GM23338 (cell line): ENCODE results near the gene P2RY12. TPM values are rescaled to one million over a fixed set of nuclear protein-coding genes. Genes with fewer than 3 reads are reported as not detected.
"Not testable (repeated sequence)": the region's sequence is repeated elsewhere in the genome, so short reads cannot be mapped to it uniquely, and the experiment has no call there.

Experiments used
- ATAC-seq: fragments of 200-7000 bp; cut with Tn5 transposase; 3 replicates; pipeline ENCODE4 v1.9.1; 2020
- DNase-seq: peaks from one replicate; pipeline ENCODE4 v3.0.0-alpha.2; 2015; ENCODE audit warnings: low spot score
- H2AFZ ChIP-seq: fragments of 200-600 bp; sonication (generic); 2 replicates; pipeline ENCODE4 v1.8.0; 2016; ENCODE audit warnings: antibody characterized with exemption, mild to moderate bottlenecking, moderate library complexity
- H3F3A ChIP-seq: fragments of 200-600 bp; sonication (generic); replicated peaks from 2 replicates; pipeline ENCODE4 v1.8.0; 2017; ENCODE audit warnings: antibody characterized with exemption, mixed run types, low read depth
- H3K27ac ChIP-seq: fragments of 200-600 bp; sonication (generic); 2 replicates; pipeline ENCODE4 v1.6.1; 2016; ENCODE audit warnings: low read depth
- H3K27me3 ChIP-seq: fragments of 200-600 bp; sonication (generic); 2 replicates; pipeline ENCODE4 v1.8.0; 2016; ENCODE audit warnings: mild to moderate bottlenecking, mixed run types, moderate library complexity; ENCODE audit not compliant: insufficient read depth
- H3K36me3 ChIP-seq: fragments of 200-600 bp; sonication (generic); 2 replicates; pipeline ENCODE4 v1.8.0; 2016; ENCODE audit warnings: mild to moderate bottlenecking; ENCODE audit not compliant: insufficient read depth
- H3K4me1 ChIP-seq: fragments of 200-600 bp; sonication (generic); 2 replicates; pipeline ENCODE4 v1.8.0; 2016; ENCODE audit warnings: mild to moderate bottlenecking, moderate library complexity; ENCODE audit not compliant: insufficient read depth
- H3K4me2 ChIP-seq: fragments of 200-600 bp; sonication (generic); 2 replicates; pipeline ENCODE4 v1.7.1; 2017; ENCODE audit warnings: mixed run types
- H3K4me3 ChIP-seq: fragments of 200-600 bp; sonication (generic); 2 replicates; pipeline ENCODE4 v1.6.1; 2016; ENCODE audit warnings: mixed run types
- H3K79me2 ChIP-seq: fragments of 200-600 bp; sonication (generic); replicated peaks from 2 replicates; pipeline ENCODE4 v1.8.0; 2017; ENCODE audit warnings: mild to moderate bottlenecking; ENCODE audit not compliant: insufficient read depth
- H3K9me2 ChIP-seq: fragments of 200-600 bp; sonication (generic); 2 replicates; pipeline ENCODE4 v1.8.0; 2017; ENCODE audit not compliant: insufficient read depth
- H4K20me1 ChIP-seq: fragments of 200-600 bp; sonication (generic); replicated peaks from 2 replicates; pipeline ENCODE4 v1.8.0; 2017; ENCODE audit warnings: mild to moderate bottlenecking; ENCODE audit not compliant: insufficient read depth
- H3K27ac Mint-ChIP-seq: 2 replicates; pipeline ENCODE4 v1.8.0; 2020; ENCODE audit warnings: inconsistent platforms, mild to moderate bottlenecking, moderate library complexity, mixed read lengths
- H3K27me3 Mint-ChIP-seq: 3 replicates; pipeline ENCODE4 v1.8.0; 2022; ENCODE audit warnings: low read depth, mild to moderate bottlenecking, moderate library complexity, mixed read lengths, inconsistent platforms; ENCODE audit not compliant: insufficient read depth, poor library complexity
- H3K36me3 Mint-ChIP-seq: 3 replicates; pipeline ENCODE4 v1.8.0; 2021; ENCODE audit warnings: low read depth, mild to moderate bottlenecking, inconsistent platforms, moderate library complexity, mixed read lengths
- H3K4me1 Mint-ChIP-seq: 3 replicates; pipeline ENCODE4 v1.8.0; 2020; ENCODE audit warnings: mild to moderate bottlenecking, inconsistent platforms, mixed read lengths
- H3K4me3 Mint-ChIP-seq: 3 replicates; pipeline ENCODE4 v1.8.0; 2021; ENCODE audit warnings: moderate library complexity, mild to moderate bottlenecking, inconsistent platforms, mixed read lengths
- H3K9me3 Mint-ChIP-seq: 3 replicates; pipeline ENCODE4 v1.8.0; 2020; ENCODE audit warnings: moderate library complexity, mild to moderate bottlenecking, inconsistent platforms, mixed read lengths
- CTCF ChIP-seq, 2 experiments: fragments of 200-600 bp in 1 of 2; sonication (generic) in 1 of 2; conservative IDR thresholded peaks; 2 replicates each; pipeline versions ENCODE4 v1.5.1 to v1.6.1; 2016 to 2017; ENCODE audit warnings: antibody characterized with exemption in 2 of 2, low read depth in 2 of 2, mild to moderate bottlenecking in 2 of 2, moderate library complexity in 1 of 2
- EZH2 ChIP-seq: fragments of 200-600 bp; sonication (generic); IDR thresholded peaks from one replicate; pipeline ENCODE4 v1.8.0; 2017; ENCODE audit warnings: antibody characterized with exemption, mild to moderate bottlenecking, low read depth; ENCODE audit not compliant: unreplicated experiment
- JUNB ChIP-seq: IDR thresholded peaks from one replicate; pipeline ENCODE4 v1.6.1; 2016; ENCODE audit warnings: antibody characterized with exemption; ENCODE audit not compliant: unreplicated experiment
- NANOG ChIP-seq: IDR thresholded peaks from 2 replicates; pipeline ENCODE4 v1.6.1; 2016; ENCODE audit warnings: antibody characterized with exemption, borderline replicate concordance
- STAT1 ChIP-seq: IDR thresholded peaks from one replicate; pipeline ENCODE4 v1.6.1; 2016; ENCODE audit warnings: antibody characterized with exemption; ENCODE audit not compliant: unreplicated experiment
- ZNF114 ChIP-seq: fragments of 250-450 bp; sonication (Bioruptor Pico); IDR thresholded peaks from 2 replicates; pipeline ENCODE4 v1.5.0; 2020; ENCODE audit warnings: mild to moderate bottlenecking, moderate library complexity
- ZNF462 ChIP-seq: fragments of 250-450 bp; sonication (Bioruptor Pico); IDR thresholded peaks from 2 replicates; pipeline ENCODE4 v1.5.0; 2020; ENCODE audit warnings: mild to moderate bottlenecking, moderate library complexity
- polyA plus RNA-seq: library from polyadenylated mRNA; unstranded; fragments of >200 nt; fragmentation: Nextera tagmentation; extraction: Ambion mirVana; gene quantifications from 2 replicates; pipeline ENCODE4 v1.2.1, GENCODE V29; 2016
- total RNA-seq: library from RNA; depleted of rRNA; stranded (reverse); fragments of >200 nt; shearing (Covaris generic); gene quantifications from 2 replicates; pipeline ENCODE4 v1.2.3, GENCODE V29; 2014

Gene P2RY12
- total and polyA plus RNA-seq, 2 experiments from 2014 or later, result 1.1 TPM; not detected in 1

- TF ChIP-seq NANOG (peak; percentile 91; the same call in 1 of the 2 replicates), JUNB (no peak)
- Mint-ChIP-seq H3K27me3 (peaks cover 2% of the 10 kb centered on the region), H3K9me3 (no peaks in the 10 kb centered on the region), H3K36me3 (peaks cover 21% of the 10 kb centered on the region), H3K4me3 (peak overlapping the region; percentile 54), H3K4me1 (peaks cover 49% of the 10 kb centered on the region), H3K27ac (peak overlapping the region; percentile 93)
- Histone ChIP-seq H3K4me3 (peak overlapping the region; percentile 11), H3K27me3 (no peaks in the 10 kb centered on the region), H3K79me2 (no peaks in the 10 kb centered on the region), H2AFZ (no peak overlapping the region), H3K27ac (peak overlapping the region; percentile 80), H3K4me1 (peaks cover 44% of the 10 kb centered on the region), H4K20me1 (no peaks in the 10 kb centered on the region), H3K36me3 (no peaks in the 10 kb centered on the region), H3F3A (no peaks in the 10 kb centered on the region), H3K4me2 (peak overlapping the region; percentile 45), H3K9me2 (no peaks in the 10 kb centered on the region)
- ATAC-seq (no peak), DNase-seq (no peak)
Measured at GRCh38 chr3:151393941-151394340, 9.4 kb upstream of the P2RY12 start.

GRCh38 chr3:151393146-151393830 is 8.7 kb upstream of the P2RY12 start:
- Histone ChIP-seq H3K4me3 (peak overlapping the region; percentile 12), H3K36me3 (no peaks in the 10 kb centered on the region), H3K4me2 (peak overlapping the region; percentile 45), H3K9me2 (no peaks in the 10 kb centered on the region), H3K79me2 (no peaks in the 10 kb centered on the region), H3F3A (no peaks in the 10 kb centered on the region), H4K20me1 (no peaks in the 10 kb centered on the region), H3K27ac (peak overlapping the region; percentile 81), H2AFZ (no peak overlapping the region), H3K27me3 (no peaks in the 10 kb centered on the region), H3K4me1 (peaks cover 40% of the 10 kb centered on the region)
- Mint-ChIP-seq H3K9me3 (no peaks in the 10 kb centered on the region), H3K27me3 (peaks cover 2% of the 10 kb centered on the region), H3K27ac (peak overlapping the region; percentile 96), H3K4me1 (peaks cover 49% of the 10 kb centered on the region), H3K4me3 (peak overlapping the region; percentile 54), H3K36me3 (peaks cover 21% of the 10 kb centered on the region)
- TF ChIP-seq ZNF462 (no peak), CTCF (conservative IDR thresholded peaks at IDR 0.05; ENCODE audit: low read depth in 2 of 2) (no peak), NANOG (peak; percentile 82; the same call in 1 of the 2 replicates), EZH2 (no peak), ZNF114 (CRISPR knock-in tag) (no peak), STAT1 (no peak)
- ATAC-seq, result peak; percentile 80
- peak; percentile 85 for DNase-seq

- not testable (repeated sequence) for H3K9me3 Mint-ChIP-seq, H2AFZ ChIP-seq, H3K9me2 ChIP-seq, ATAC-seq, DNase-seq, H3K27me3 ChIP-seq, H3F3A ChIP-seq, H4K20me1 ChIP-seq, H3K27ac Mint-ChIP-seq, H3K27me3 Mint-ChIP-seq, H3K4me3 Mint-ChIP-seq, H3K36me3 ChIP-seq, H3K4me3 ChIP-seq, H3K79me2 ChIP-seq
- H3K4me1 ChIP-seq, result peaks cover 40% of the 10 kb centered on the region
- H3K4me2 ChIP-seq, result 0 out of 2 replicates have a peak overlapping the region, but pooled peaks have one; percentile 44
- 0 out of 2 replicates have a peak overlapping the region, but pooled peaks have one; percentile 81 for H3K27ac ChIP-seq
- H3K4me1 Mint-ChIP-seq, result peaks cover 53% of the 10 kb centered on the region
- peaks cover 27% of the 10 kb centered on the region for H3K36me3 Mint-ChIP-seq
Measured at GRCh38 chr3:151392191-151392590, 7.6 kb upstream of the P2RY12 start.
